MCF 10A (cell line): Measurements from ENCODE around the gene IL15RA. TPM values are rescaled to one million over a fixed set of nuclear protein-coding genes. Genes with fewer than 3 reads are reported as not detected.

ENCODE experiments used
- BruUV-seq: library from RNA; stranded (reverse); fragments of 400-500 nt; replicated peaks from 2 replicates; lab custom pipeline; 2021; lab: Mats Ljungman, UMichigan
- CTCF ChIA-PET: fragments of 300-600 bp; sonication (Branson Sonifier 250); formaldehyde crosslinking; extraction: SDS; loops from one replicate; lab custom pipeline; 2021; ENCODE audit warnings: antibody characterized with exemption, inconsistent platforms; lab: Yijun Ruan, JAX
- POLR2A ChIA-PET: fragments of 300-600, 350-650 bp; sonication (Branson Sonifier 250); formaldehyde crosslinking; extraction: SDS; loops from one replicate; lab custom pipeline; 2020; ENCODE audit warnings: antibody characterized with exemption, inconsistent platforms; lab: Yijun Ruan, JAX
- DNase-seq: peaks from one replicate; pipeline ENCODE4 v3.0.0-alpha.2; 2018; ENCODE audit not compliant: unreplicated experiment
- H3K27ac Mint-ChIP-seq: one replicate; pipeline ENCODE4 v1.8.0; 2022; ENCODE audit warnings: mild to moderate bottlenecking, low read depth, mixed read lengths; ENCODE audit not compliant: unreplicated experiment
- H3K27me3 Mint-ChIP-seq: one replicate; pipeline ENCODE4 v1.8.0; 2022; ENCODE audit warnings: mixed read lengths; ENCODE audit not compliant: insufficient read depth, unreplicated experiment
- H3K36me3 Mint-ChIP-seq: one replicate; pipeline ENCODE4 v1.8.0; 2022; ENCODE audit warnings: mild to moderate bottlenecking, moderate library complexity, mixed read lengths; ENCODE audit not compliant: insufficient read depth, unreplicated experiment
- H3K4me1 Mint-ChIP-seq: one replicate; pipeline ENCODE4 v1.8.0; 2022; ENCODE audit warnings: mixed read lengths; ENCODE audit not compliant: insufficient read depth, unreplicated experiment
- H3K4me3 Mint-ChIP-seq: one replicate; pipeline ENCODE4 v1.8.0; 2022; ENCODE audit warnings: mild to moderate bottlenecking, moderate library complexity, mixed read lengths; ENCODE audit not compliant: unreplicated experiment
- H3K9me3 Mint-ChIP-seq: one replicate; pipeline ENCODE4 v1.8.0; 2022; ENCODE audit warnings: mixed read lengths; ENCODE audit not compliant: unreplicated experiment
- intact Hi-C: fragments of 100-400 bp; cut with micrococcal nuclease; formaldehyde crosslinking; loops from 2 replicates; pipeline ENCODE4 v1.14.1; 2022
- total RNA-seq: library from RNA; stranded (reverse); gene quantifications from 2 replicates; pipeline ENCODE4 v1.2.3, GENCODE V29; 2022
- TF ChIP-seq, protein P1 (sequence below): fragments of 200-600 bp; IDR thresholded peaks from one replicate; pipeline ENCODE4 v1.8.0; 2022; ENCODE audit warnings: antibody characterized with exemption, mild to moderate bottlenecking; ENCODE audit not compliant: unreplicated experiment

The IL15RA gene
- total RNA-seq, 1 experiment from 2014 or later = 6.0 TPM

- Mint-ChIP-seq H3K27ac (no peak overlapping the region), H3K9me3 (no peaks in the 10 kb centered on the region)
Measured at GRCh38 chr10:5968681-5969453, 8.5 kb downstream of the IL15RA start.

DNA sequence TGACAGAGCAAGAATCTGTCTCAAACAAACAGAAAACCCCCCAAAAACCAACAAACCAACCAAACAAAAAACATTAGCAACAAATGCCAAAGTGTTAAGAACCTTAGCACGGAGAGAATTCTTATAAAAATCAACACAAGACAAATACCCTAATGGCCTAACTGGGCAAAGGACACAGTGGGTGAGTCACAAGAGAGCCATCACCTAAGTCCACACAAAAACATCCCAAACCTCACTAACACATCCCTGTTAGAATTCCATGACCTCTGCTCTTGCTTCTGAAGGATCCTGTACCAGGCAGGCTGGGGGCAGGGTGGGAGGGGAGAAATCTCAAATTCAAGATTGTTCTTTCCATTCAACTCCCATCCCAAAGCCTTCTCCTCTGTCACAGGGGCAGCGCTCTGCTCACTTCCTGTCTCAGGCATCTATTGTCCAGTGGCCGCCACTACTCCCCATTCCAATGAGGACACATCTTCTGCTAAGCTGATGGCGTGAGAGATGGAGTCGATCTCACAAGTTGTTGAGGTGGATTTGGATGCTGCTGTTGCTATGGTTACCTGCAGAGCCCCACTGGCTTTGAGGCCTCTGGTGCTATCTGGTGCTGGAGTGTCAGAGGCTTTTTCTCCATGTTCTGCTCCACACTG, 9.2 kb downstream of the IL15RA start:
- POLR2A ChIA-PET = no interaction called here
- H3K9me3 Mint-ChIP-seq = no peaks in the 10 kb centered on the region
- TF ChIP-seq, protein P1, sequence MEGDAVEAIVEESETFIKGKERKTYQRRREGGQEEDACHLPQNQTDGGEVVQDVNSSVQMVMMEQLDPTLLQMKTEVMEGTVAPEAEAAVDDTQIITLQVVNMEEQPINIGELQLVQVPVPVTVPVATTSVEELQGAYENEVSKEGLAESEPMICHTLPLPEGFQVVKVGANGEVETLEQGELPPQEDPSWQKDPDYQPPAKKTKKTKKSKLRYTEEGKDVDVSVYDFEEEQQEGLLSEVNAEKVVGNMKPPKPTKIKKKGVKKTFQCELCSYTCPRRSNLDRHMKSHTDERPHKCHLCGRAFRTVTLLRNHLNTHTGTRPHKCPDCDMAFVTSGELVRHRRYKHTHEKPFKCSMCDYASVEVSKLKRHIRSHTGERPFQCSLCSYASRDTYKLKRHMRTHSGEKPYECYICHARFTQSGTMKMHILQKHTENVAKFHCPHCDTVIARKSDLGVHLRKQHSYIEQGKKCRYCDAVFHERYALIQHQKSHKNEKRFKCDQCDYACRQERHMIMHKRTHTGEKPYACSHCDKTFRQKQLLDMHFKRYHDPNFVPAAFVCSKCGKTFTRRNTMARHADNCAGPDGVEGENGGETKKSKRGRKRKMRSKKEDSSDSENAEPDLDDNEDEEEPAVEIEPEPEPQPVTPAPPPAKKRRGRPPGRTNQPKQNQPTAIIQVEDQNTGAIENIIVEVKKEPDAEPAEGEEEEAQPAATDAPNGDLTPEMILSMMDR = no peak
- CTCF ChIA-PET = interaction anchor here (0.9 kb wide), 1 partner anchor 18 kb away, joined by 3 read pairs; no protein-coding TSS in a partner anchor
- no peak for DNase-seq
- H3K4me1 Mint-ChIP-seq = peaks cover 10% of the 10 kb centered on the region
- intact Hi-C loops = no loop called here
- H3K27ac Mint-ChIP-seq = no peak overlapping the region
- H3K27me3 Mint-ChIP-seq = no peaks in the 10 kb centered on the region
- no TSS peak for BruUV-seq
- H3K4me3 Mint-ChIP-seq = no peak overlapping the region
- peaks cover 4% of the 10 kb centered on the region for H3K36me3 Mint-ChIP-seq

More at GRCh38 chr10:5968681-5969453, 8.5 kb downstream of the IL15RA start:
- CTCF ChIA-PET = no interaction called here
- TF ChIP-seq, protein P1 = no peak
- no peaks in the 10 kb centered on the region for H3K27me3 Mint-ChIP-seq
- H3K4me1 Mint-ChIP-seq = peaks cover 10% of the 10 kb centered on the region
- no peak overlapping the region for H3K4me3 Mint-ChIP-seq
- intact Hi-C loops = no loop called here
- BruUV-seq = no TSS peak
- H3K36me3 Mint-ChIP-seq = peaks cover 4% of the 10 kb centered on the region
- POLR2A ChIA-PET = interaction anchor here (0.5 kb wide), 1 partner anchor 250 kb away, joined by 3 read pairs; no protein-coding TSS in a partner anchor
- no peak for DNase-seq

- CTCF ChIA-PET = no interaction called here
- DNase-seq = no peak
- Mint-ChIP-seq H3K4me3 (no peak overlapping the region), H3K36me3 (peaks cover 4% of the 10 kb centered on the region), H3K4me1 (no peaks in the 10 kb centered on the region), H3K27ac (no peak overlapping the region), H3K9me3 (no peaks in the 10 kb centered on the region), H3K27me3 (no peaks in the 10 kb centered on the region)
- TF ChIP-seq, protein P1 = no peak
- intact Hi-C loops = no loop called here
- BruUV-seq = no TSS peak
- POLR2A ChIA-PET = interaction anchor here (0.7 kb wide), 1 partner anchor 11 kb away, joined by 3 read pairs; no protein-coding TSS in a partner anchor
Measured at GRCh38 chr10:5965266-5965665, 12.1 kb downstream of the IL15RA start.

DNA sequence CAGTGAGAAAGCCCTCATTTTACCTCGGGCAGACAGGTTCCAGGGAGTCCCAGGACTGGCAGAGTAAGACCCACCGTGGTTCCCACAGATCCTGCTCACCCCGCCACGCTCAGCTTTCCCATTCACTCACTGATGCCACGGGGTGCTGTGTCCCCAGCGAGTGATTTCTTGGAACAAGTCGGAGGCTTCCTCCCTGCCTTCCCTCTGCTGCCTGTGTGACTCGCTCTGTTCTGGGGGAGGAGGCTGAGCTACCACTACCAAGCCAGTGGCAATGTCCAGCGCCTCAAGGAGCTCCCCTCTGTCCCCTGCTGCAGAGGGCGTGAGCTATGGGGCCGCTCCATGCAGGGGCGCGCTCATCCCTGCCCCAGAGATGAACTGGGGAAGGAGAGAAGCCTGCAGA, 12.6 kb downstream of the IL15RA start:
- TF ChIP-seq, protein P1 = no peak
- intact Hi-C loops = no loop called here
- no peaks in the 10 kb centered on the region for H3K27me3 Mint-ChIP-seq
- ChIA-PET CTCF (interaction anchor here (0.6 kb wide), 1 partner anchor 145 kb away, joined by 3 read pairs; no protein-coding TSS in a partner anchor), POLR2A (interaction anchor here (0.7 kb wide), 1 partner anchor 12 kb away, joined by 3 read pairs; no protein-coding TSS in a partner anchor)
- no peaks in the 10 kb centered on the region for H3K9me3 Mint-ChIP-seq
- no peaks in the 10 kb centered on the region for H3K4me1 Mint-ChIP-seq
- H3K4me3 Mint-ChIP-seq = no peak overlapping the region
- DNase-seq = no peak
- no peak overlapping the region for H3K27ac Mint-ChIP-seq
- BruUV-seq = no TSS peak
- H3K36me3 Mint-ChIP-seq = peaks cover 4% of the 10 kb centered on the region
